PC-9 (cell line): ENCODE measurements around the gene ANKS4B.

Experiments used
- CTCF ChIP-seq: fragments of 200-600 bp; sonication (generic); conservative IDR thresholded peaks from 2 replicates; pipeline ENCODE4 v1.6.1; 2017; ENCODE audit warnings: mixed run types, antibody characterized with exemption, mild to moderate bottlenecking, moderate library complexity
- EZH2 ChIP-seq: fragments of 200-600 bp; sonication (generic); IDR thresholded peaks from 2 replicates; pipeline ENCODE4 v1.8.0; 2017; ENCODE audit warnings: antibody characterized with exemption, low read depth

DNA sequence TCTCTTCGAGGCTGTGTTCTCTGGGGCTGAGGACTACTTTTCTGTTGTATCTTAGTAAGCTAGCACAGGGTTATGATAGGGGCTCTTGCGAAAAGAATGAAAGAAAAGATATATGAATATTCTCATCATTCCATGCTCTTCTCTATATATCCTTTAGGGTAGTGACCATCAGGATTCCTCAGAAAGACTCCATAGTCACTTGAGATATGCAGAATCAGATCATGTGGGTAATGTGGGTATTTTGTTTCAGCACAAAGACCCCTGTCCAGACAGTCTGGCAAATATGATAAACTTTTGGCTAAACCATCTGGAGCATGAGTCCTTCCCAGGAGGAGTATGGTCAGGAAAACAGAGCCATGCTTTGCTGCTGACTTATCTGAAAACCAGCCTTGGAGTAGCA, 23.1 kb downstream of the ANKS4B start:
- TF ChIP-seq CTCF (no peak), EZH2 (no peak)
